ENCODE data around the gene NOS2.
"Not testable (repeated sequence)": the region's sequence is repeated elsewhere in the genome, so short reads cannot be mapped to it uniquely, and the experiment has no call there.

Gene NOS2

DNA sequence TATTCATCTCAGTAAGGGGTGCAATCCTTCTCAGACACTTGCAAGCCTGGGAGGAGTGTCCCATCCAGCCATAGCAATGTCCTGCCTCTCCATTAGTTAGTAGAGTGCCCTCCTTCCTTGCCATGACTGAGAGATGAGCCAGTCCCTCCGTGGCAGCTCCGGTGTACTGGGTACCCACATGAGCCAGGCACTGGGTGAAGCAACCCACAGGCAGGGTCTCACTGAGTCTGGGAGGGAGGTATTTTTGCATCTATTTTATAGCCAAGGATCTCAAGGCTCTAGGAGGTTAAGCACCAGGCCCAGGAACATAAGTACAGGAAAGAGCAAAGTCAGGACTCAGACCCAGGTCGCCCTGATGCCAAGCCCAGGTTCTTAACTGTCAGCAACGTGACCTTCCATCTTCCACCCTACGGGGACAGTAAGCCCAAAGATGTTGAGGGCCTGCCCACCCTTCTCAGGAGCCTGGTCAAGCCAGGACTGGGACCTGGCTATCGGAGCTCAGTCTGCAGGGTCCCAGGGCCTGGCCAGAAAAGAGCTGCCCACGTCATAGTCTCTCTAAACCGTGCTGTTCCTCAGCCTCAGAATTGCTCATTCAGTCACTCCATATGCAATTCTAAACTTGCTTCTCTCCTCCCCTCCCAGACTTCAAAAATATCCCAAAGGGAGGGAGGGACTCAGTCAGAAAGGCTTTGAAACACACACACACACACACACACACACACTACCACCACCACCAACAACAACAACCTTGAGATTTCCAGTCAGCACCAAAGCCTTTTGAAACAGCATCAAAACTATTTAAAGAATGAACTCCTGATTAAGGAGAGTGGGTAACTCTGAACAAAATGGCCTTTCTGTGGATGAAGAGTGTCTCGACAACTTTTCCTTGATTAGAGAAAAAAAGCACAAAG lies 16.6 kb downstream of the NOS2 start:
- no peak for DNase-seq

GRCh38 chr17:27782791-27783206 lies 17.5 kb downstream of the NOS2 start:
- no peak for DNase-seq

- no peak for DNase-seq
These were observed 19.4 kb downstream of the NOS2 start for GRCh38 chr17:27780828-27781404.

DNA sequence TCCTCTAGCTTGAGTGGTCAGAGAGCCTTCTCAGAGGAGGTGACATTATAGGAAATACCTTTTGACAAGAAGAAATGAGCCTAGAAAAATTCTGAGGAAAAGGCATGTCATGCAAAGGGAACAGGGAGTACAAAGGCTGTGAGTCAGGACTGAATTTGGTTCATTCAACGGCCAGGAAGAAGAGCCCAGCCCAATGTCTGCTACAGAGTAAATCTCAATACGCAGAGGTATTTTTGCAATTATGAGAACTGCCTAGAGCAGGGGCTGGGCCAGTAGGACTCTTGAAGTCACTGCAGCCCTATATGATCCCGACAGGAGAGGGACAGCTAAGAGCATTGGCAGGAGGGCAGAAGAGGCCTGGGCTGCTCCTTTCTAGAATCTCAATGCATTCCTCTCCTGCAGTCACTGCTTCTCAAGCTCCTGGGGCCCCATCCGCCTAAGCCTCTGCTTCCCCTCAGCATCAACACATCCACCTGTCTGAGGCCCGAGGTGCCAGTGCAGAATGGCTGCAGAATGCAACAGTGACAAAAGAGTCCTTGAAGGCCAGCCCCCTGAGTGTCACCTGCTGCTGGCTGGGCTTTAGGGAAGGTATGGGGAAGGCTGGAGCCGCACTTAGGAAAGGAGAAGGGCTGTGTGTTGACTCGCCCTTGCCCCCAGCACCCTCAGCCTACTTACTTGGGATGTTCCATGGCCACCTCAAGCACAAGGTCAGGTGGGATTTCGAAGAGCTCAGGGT lies 20.1 kb downstream of the NOS2 start:
- DNase-seq, result no peak

DNA sequence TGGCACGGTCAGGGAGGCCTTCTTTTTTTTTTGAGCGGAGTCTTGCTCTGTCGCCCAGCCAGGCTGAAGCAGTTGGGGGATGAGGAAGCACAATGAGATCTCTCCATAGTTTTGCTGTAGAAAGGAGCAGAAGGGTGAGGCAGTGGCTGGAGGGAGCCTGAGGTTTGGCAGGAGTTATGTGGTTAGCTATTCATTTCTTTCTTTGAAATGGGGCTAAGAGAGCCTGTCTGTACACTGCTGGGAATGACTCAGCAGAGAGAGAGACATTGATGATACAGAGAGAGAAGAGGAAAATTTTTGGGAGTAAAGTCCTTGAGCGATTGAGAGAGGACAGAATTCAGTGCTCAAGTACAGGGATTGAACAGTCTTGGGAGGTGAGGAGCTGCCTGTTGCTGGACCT lies 22.1 kb downstream of the NOS2 start:
- no peak for DNase-seq

DNA sequence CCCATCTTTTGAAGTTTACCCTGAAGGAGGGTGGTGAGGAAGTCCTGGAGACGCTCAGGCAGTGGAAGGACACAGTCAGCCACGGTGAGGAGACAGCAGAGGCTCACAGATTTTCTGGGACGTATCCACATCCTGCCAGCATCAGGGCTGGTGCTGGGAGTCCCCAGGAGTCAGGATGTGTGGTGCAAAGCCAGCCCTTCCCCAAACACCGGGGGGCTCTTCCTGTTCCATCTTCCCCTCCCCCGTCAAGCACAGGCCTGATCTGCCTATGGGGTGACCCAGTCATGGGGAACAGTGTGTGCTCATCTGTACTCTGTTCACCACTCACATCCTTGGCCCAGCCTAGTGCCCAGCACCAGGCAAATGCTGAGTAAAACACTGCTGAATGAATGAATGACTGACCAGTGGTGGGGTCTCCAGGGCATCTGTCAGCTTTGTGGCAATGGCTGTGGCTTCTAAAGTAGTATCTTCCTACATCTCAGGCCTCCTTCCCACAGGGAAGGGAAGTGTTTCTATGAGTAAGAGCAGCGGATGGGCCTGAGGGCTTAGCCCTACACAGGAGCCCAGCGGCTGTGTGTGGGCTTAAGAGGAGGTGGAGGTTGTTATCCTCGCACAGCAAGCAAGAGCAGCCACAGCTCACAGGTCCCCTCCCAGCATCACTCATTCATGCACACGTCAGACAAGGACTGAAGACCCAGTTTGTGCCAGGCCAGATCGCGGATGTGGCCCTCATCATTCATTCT lies 23.3 kb downstream of the NOS2 start:
- DNase-seq, result no peak

DNA sequence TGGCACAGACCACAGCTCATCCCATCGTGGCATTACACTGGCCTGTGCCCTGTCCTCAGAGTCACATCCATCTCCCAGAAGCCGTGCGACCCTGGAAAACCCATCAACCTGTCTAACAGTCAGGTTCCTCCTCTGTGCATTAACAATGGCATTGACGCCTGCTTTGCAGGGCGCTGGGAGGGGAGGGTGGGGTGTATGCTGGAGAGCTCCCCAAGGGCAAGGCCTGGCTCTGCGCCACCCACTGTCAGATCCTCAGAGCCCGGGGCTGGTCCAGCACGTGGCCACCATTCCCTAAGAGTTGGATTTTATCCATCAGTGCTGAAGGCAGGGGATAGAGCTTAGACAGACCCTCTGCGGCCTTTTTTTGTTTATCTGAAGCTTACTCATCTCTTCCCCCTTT lies 28.7 kb downstream of the NOS2 start:
- no peak for DNase-seq

- DNase-seq, result no peak
These were observed 29.5 kb downstream of the NOS2 start for GRCh38 chr17:27770877-27771276.

GRCh38 chr17:27768858-27769410 lies 31.4 kb downstream of the NOS2 start:
- DNase-seq, result no peak

GRCh38 chr17:27766438-27766837 lies 33.9 kb downstream of the NOS2 start:
- no peak for DNase-seq

DNA sequence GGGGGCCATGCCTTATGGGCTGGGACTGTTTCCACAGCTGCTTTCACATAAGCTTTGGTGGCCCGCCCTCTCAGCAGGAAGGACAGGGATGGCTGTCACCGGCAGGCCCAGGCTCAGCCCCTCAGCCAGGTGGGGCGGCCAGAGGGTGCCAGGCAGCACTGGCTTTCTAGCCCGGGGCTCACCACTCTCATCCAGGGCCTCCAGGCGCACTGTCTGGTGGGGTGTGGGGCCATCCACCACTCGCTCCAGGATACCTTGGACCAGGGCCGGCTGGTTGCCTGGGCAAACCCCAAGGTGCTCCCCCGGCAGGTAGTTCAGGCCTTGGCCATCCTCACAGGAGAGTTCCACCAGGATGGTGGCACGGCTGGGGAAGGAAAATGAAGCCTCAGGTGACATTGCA lies 35.0 kb downstream of the NOS2 start:
- no peak for DNase-seq

DNA sequence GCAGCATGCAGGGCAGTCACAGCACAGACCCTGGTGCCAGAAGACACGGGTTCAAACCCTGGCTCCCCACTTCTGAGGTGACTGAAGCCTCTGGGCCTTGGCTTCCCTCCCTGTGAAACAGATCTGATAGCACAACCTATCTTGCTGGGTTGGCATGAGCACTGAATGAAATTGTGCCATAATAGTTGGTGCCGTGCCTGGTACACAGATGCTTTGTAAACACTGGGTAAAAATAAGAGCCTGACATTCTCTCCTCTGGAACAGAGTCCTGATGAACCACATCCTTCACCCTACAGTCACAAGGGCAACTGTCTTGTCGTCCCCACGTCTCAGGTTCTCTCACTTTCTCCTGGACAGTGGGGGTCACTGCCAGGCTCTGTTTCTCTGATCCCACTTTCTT lies 35.7 kb downstream of the NOS2 start:
- DNase-seq, result no peak

- DNase-seq, result no peak
These were observed 37.6 kb downstream of the NOS2 start for GRCh38 chr17:27762527-27763305.

- DNase-seq, result not testable (repeated sequence)
These were observed 39.4 kb downstream of the NOS2 start for GRCh38 chr17:27760931-27761330.

GRCh38 chr17:27760069-27760885 lies 40.1 kb downstream of the NOS2 start:
- peak; percentile 6 for DNase-seq

GRCh38 chr17:27759528-27759927 lies 40.8 kb downstream of the NOS2 start:
- no peak for DNase-seq

- peak; percentile 3 for DNase-seq
These were observed 43.6 kb downstream of the NOS2 start for GRCh38 chr17:27756467-27757371.

DNA sequence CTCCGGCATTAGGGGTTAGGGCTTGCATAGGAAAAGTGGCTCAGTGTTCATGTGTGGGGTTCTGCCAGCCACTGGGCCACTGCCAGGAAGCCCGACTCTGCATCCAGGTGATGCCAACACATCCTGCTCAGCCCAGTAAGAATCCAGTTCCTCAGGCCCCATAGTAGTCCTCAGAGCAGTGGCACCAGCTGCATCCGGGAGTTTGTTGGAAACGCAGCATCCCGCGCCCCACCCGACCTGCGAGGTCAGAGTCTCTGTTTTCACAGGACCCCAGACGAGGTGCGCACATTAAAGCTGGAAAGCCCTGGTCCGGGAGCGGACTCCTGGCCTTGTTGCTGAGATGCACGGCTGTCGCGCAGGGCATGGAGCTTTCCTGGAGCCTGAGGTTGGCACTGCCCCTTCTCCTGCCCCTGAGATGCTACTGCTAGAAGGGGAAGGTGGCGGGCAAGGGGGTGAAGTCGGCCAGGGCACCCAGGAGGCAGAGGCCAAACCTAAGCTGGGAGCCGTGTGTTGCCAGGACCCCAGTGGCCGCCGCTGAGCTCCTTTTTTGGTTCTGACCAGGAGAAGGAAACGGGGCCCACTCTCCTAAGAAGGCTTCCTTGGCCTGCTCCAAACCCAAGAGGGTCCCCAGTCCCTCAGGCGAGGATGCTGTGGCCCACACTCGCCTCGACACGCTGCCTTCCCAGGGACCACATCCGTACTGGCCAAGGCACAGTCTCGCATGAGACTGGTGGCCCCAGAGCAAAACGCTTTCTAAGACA lies 44.4 kb downstream of the NOS2 start:
- no peak for DNase-seq

DNA sequence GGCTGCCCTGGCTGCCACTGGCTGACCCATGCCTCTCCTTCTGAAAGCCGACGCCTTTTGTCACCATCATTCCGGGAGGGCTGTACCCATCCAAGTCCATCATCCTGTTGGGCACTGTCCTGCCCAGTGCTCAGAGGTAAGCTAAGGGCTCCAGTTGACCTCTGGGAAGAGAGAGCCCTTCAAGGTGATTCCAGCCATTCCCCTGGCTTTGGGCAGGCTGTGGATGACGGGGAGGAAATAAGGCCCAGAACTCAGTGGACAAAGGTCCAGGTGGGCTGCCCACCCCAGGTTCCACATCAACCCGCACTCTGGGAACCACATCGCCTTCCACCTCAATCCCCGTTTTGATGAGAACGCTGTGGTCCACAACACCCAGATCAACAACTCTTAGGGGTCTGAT lies 45.8 kb downstream of the NOS2 start:
- no peak for DNase-seq
